Right renal cortex interstitium (tissue), 3 donors: ENCODE data around the gene FAM81B. TPM values are rescaled to one million over a fixed set of nuclear protein-coding genes. Genes with fewer than 3 reads are reported as not detected.
A peak's percentile ranks its signal among the peaks of the same experiment; 100 is the strongest.
"Not testable (repeated sequence)": the region's sequence is repeated elsewhere in the genome, so short reads cannot be mapped to it uniquely, and the experiment has no call there.

Source experiments
- DNase-seq, 3 donors: peaks; one replicate each; pipeline ENCODE4 v3.0.0-alpha.2; 2013; ENCODE audit warnings: low read depth in 3 of 3, low spot score in 2 of 3
- polyA plus RNA-seq, 3 donors: library from polyadenylated mRNA; unstranded; fragments of 120-200 nt; gene quantifications; one replicate each; pipeline ENCODE4 v1.2.1, GENCODE V29; 2013; ENCODE audit not compliant: insufficient read length in 3 of 3

FAM81B gene, protein sequence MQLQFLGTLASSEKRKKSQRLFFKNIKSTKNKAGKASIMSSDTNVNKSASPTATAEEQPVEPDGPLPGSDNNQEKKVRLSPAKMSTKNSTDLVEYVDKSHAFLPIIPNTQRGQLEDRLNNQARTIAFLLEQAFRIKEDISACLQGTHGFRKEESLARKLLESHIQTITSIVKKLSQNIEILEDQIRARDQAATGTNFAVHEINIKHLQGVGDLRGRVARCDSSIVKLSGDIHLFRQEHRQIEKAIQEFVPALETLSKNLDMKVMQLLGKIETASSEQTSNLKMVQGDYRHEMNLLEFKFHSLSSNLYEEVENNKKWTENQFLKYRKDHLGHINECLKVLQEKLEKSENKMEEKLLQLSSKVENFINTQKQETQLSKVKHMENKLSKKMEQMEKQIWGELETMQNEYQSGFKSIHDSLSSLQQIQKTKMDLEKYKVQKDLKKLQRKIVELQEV
- polyA plus RNA-seq: 1 to 10 TPM; 6.2 to 7.4 (median 6.2) TPM

DNA sequence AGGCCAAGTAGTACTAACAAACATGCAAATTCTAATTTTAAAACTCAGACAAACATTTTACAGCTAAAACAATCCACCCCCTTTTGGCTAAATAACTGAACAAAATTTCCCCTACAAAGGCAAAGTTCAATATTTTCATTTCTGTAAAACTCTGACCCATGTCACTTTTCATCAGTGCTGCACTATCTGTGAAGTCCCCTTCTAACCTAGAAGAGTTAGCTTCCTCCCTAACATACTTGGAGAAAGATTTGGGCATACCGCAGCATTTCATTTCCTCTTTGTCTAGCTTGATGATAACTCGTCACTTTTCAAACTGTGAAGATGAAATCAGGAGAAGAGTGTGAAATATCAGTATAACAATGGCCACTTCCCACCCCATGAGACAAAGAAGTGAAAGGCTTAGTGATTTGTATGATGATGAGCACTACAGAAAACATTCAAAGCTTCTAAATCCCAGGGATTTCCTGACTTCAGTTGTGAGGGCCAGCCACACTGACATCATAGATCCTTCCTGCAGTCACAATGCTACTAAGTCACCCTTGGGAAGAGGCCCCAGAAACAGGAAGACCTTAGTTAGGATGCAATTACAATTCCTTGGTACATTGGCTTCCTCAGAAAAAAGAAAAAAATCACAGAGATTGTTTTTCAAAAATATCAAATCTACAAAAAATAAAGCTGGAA lies at the start of gene FAM81B:
TSS of gene FAM81B (plus strand) at position 555 of the 681 bp plus-strand sequence. CDS start at position 579, 24 bp downstream.
- no peak for DNase-seq

DNA sequence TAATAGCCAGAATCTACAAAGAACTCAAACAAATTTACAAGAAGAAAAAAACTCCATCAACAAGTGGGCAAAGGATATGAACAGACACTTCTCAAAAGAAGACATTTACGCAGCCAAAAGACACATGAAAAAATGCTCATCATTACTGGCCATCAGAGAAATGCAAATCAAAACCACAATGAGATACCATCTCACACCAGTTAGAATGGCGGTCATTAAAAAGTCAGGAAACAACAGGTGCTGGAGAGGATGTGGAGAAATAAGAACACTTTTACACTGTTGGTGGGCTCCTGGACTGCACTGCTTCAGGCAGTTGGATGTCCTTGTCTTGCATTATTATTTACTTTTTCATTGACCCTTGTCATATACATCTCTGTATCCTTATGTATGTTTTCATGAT lies 49.7 kb upstream of the FAM81B start:
- not testable (repeated sequence) for DNase-seq

DNA sequence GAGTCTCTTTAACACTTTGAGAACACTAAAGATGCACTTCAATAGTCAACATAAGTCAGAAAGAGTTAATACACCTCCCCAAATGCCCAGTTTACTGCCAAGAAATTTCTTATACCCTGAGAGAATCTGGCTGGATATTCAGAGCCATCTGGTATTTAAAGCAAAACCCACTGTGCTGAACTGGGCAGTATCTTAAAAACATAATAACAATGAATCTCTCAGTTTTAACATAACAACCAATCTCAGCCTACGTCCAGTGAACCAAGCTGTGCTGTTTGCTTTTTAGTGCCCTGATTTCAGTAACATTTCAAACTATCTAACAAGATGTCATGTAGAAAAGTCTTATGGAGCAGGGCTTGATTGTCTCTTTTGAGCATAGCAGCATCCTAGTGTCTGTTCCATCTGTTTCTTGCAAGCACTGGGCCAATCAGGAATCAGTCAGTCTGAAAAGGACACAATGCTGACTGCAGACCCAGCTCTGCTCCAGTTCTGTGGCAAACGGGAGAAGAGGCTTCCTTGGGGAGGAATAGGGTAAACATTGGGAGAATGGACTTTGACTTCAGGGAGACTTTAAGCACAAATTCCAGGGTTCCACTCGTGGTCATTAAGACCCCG lies 43.6 kb upstream of the FAM81B start:
- DNase-seq: no peak

DNA sequence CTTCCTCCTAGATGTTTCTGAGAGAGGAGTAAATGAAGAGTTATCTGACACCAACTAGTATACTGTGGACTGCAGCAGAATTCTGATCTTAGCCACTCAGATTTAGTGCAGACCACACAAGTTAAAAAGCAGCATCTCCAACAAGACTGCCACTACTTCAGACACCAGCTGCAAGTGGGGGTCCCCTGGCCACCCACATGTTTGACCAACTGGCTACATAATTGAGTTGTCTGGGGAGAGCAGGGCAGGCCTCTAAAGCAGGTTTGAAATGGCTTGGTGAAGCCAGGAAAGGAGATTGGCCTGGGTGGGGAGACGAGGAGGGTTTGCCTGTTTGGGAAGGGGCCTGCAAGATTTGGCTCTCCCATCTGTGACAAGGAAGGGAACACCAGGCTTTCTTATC lies 40.5 kb upstream of the FAM81B start:
- DNase-seq: no peak

DNA sequence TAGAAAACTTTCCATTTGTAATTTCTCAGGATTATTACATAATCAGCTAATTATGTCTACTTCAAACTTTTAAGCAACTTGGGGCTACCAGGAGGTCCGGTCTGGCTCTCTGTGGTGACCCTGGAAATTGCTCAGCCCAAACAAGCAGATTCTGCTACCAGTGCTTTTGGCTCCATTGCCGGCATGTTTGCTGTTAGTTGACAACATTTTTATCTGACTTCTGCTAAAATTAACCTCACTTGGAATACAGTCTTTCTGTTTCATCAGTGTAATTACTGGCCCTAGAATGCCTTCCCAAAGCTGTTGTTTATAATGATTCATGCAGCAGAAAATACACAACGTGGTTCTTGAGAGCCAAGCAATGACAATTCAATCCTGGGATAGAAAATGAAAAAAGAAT lies 38.5 kb upstream of the FAM81B start:
- no peak for DNase-seq

DNA sequence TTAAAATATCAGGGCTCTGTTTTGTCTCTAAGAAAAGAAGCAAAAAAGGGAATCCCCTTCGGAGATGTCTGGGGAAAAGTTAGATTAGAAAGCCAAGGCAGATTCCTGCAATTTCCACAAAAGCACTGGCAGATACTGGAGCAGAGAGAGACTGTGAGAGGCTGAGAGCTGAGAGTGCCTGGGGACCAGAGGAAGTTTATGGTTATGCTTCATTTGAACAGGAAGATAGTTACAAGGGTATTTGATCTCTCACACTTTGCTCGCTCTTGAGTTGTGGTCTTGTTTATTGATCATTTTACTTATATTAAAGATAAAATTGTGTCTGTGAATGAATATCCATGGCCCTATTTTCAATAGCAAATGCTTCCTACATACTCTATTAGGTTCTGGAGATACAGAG lies 32.8 kb upstream of the FAM81B start:
- no peak for DNase-seq

DNA sequence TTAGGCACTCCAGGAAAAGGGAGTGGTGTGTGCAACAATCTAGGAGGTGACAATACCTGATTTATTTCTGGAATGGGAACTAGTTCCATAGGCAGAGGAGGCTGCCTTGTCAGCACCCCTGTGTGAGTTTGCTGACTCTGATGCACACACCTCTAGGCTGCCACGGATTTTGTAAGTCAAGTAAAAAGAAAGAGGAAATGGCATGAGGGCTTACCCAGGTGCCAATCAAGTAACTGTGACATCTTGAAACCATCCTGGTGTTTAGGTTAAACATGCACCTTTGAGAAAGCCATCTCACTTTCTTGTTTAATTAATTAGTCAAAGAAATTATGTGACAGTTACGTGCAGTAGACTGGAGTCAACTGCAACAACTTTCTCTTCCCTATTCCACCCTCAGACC lies 32.3 kb upstream of the FAM81B start:
- no peak for DNase-seq

DNA sequence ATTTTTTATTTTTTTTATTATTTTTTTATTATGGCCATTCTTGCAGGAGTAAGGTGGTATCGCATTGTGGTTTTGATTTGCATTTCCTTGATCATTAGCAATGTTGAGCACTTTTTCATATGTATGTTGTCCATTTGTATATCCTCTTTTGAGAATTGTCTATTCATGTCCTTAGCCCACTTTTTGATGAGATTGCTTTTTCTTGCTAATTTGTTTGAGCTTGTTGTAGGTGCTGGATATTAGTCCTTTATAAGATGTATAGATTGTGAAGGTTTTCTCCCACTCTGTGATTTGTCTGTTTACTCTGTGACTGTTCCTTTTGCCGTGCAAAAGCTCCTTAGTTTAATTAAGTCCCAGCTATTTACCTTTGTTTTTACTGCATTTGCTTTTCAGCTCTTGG lies 30.5 kb upstream of the FAM81B start:
- not testable (repeated sequence) for DNase-seq

DNA sequence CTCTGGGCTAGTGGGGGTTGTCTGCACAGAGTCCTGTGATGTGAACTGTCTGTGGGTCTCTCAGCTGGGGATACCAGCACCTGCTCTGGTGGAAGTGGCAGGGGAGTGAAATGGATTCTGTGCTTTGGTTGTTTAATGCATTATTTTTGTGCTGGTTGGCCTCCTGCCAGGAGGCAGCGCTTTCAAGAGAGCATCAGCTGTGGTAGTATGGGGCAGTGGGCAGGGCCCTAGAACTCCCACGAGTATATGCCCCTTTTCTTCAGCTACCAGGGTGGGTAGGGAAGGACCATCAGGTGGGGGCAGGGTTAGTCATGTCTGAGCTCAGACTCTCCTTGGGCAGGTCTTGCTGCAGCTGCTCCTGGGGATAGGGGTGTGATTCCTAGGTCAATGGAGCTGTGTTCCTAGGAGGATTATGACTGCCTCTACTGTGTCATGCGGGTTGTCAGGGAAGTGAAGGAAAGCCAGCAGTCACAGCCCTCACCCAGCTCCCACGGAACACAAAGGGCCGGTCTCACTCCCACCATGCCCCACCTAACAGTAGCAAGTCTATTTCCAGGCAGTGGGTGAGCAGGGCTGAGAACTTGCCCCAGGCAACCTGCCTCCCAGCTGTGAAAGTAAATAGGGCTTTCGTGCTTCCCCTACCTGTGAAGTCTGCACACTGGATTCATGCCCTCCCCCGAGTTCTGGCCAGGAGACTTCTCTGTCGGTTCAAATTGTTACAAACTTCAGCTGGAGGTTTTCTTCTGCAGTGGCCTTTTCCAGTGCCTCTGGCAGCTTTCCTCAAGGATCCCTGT lies 25.7 kb upstream of the FAM81B start:
- no peak for DNase-seq

DNA sequence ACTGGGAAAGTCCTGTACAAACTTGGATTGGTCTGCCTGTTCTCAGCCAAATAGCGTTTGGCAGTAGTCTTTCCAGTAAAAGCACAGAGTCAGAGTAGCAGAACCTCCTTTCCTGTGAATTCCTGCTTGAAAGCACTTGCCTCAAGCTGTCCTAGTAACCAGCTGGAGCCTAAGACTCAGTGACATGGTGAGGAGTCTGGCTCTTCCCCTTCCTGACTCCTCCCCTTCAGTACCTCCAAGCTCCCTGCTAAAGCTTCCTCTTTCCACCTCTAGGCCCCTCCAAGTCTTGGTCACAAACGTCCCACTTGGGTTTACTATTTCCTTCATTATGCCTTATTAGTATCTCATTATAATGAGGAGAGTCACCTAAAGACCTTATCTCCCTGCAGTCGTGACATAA lies 21.4 kb upstream of the FAM81B start:
- no peak for DNase-seq

DNA sequence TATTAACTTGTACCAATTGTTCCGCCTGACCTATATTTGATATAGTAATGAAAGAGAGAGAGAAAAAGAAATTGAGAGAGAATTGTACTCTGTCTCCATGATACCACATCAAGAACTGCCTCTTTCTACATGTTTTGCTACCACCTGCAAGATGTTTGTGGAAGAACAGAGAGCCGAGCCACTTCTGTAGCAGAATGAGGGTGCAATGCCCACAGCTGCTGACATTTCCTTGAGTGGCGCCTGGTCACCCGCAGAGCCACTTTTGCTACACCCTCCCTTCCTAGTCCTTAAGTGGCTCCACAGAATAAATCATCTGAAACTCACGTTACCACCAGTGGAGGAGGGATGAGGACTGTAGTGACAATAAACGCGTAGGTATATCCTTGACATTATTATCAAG lies 17.1 kb upstream of the FAM81B start:
- no peak for DNase-seq

DNA sequence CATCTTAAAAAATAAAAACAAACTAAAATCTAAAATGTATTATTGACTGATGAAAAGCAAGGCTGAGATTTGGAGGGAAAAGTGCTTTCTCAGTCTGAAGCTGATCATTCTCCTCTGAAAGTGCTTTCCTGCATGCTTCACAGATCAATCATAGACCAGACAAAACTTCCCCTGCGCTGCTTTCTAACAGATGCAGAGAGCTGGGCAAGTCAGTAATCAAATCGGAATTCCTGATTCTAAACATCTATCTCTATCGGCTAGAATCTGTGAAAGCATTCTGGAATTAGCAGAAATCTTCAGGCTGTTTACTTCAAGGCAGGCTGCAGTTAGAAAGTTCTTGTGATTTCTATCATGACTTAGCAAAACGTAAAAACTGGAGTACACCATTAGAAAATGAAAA lies 15.6 kb upstream of the FAM81B start:
- DNase-seq: no peak

DNA sequence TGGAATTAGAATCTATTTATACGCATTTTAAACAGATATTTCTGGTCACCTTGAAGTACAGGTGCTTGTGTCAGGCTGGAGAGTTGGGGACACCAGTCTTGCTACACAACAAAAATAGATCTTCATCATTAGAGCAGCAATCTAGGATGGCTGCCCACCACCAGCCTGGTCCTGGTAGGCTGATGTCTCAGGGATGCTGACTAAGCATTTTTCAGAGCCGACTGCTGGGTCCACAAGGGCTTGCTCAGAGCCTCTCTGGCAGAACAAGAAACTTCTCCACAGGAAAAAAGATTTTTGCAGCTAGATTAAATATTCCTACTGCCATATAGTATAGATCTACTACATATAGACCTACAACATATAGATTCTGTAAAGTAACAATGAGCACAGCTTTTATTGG lies 12.0 kb upstream of the FAM81B start:
- no peak for DNase-seq

DNA sequence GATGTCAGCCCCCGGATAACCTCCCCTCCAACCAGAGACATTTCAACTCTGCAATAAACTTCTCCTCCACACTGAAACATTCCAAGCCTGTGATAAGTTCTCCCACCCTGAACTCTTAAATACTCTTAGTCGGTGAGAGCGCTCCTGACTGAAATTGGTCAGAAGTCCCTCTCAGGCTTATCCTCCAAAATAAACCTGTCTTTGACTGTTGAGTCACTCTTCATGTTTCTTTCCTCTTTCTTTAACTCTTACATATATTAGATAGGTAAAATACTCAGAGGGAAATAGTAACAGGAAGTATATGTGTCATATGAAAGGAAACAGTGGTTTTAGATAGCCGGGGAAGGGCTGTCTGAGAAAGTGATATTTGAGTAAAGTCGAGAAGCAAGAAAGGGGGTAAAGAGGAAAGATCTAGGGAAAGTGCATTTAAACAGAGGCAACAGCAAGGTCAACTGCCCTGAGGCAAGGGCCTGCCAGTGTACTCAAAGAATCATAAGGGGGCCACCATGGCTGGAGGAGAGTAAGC lies 11.0 kb upstream of the FAM81B start:
- DNase-seq: no peak

DNA sequence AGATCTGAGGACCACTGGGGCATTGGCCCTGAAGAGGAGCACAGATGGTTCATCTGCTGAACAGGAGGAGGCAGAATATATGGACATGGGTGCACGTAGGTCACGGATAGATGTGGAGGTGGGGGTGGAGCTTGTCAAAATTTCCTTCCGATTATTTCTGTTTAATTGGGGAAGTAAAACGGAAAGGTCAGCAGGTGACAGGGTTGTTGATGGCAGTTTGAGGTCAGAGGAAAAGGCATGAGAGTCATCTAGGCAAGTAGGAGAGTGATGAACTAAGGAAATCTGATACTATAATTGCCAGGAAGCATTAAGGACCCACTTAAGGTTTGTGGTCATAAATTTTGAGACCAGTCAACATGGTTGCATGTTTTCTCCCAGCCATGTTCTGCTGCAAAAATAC lies 8.4 kb upstream of the FAM81B start:
- DNase-seq: no peak

DNA sequence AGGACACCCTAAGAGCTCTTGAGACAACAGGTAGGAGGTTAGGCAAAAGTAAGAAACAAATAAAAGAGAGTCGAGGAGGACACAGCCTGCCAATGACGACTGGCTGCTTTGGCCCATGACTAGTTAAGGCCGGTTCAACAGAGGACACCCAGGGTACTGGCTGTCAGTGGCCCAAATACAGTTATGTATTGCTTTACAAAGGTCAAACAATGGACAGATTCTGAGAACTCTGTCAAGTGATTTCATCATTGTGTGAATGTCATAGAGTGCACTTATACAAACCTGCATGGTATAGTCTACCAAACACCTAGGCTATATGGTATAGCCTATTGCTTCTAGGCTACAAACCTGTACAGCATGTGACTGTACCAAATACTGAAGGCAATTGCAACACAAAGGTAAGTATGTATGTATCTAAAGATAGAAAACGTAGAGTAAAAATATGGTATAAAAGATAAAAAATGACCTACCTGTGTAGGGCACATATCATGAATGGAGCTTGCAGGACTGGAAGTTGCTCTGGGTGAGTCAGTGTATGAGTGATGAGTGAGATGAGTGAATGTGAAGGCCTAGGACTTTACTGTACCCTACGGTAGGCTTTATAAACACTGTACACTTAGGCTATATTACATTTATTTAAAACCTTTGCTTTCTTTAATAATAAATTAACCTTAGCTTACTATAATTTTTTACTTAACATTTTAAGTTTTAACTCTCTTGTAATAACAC lies 6.5 kb upstream of the FAM81B start:
- no peak for DNase-seq

DNA sequence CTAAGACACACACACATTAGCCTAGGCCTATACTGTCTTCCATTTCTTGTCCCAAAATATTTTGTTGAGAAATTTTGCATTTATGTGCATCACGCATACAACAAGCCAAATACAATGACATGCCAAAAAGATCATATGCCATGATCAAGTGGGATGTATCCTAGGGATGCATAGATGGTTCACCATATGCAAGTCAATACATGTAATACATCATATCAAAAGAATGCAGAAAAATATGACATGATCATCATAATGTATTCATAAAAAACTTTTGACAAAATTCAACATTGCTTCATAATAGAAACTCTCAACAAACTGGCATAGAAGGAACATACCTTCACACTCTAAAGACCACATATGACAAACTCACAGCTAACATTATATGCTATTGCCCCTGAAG lies 5.8 kb upstream of the FAM81B start:
- no peak for DNase-seq

DNA sequence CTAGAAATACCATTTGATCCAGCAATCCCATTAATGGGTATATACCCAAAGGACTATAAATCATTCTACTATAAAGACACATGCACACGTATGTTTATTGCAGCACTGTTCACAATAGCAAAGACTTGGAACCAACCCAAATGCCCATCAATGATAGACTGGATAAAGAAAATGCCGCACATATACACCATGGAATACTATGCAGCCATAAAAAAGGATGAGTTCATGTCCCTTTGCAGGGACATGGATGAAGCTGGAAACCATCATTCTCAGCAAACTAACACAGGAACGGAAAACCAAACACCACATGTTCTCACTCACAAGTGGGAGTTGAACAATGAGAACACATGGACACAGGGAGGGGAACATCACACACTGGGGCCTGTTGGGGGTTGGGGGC lies 799 bp downstream of the FAM81B start:
- not testable (repeated sequence) for DNase-seq

DNA sequence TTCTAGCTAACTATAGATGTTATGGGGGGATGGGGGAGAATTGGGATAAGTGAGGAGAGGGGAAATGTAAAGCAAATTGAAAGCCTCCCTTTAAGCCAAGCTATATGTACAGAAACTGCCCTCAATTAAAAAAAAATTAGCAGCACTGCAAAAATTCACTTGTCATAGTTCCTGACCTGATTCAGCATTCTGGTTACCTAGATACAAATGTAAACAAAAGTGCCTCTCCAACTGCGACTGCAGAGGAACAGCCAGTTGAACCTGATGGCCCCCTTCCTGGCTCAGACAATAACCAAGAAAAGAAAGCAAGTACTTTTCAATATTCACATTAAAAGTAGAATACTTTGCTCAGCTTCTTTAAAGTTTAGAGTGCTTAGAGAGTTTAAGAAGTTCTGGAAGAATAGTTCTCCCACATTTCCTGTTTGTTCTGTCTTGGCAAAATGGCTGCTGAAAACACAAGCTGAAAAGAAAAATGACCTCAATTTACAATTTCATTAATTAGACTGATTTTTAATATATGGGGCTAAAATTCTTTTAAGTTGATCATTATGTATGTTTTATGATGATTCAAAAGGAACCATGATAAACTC lies 1.5 kb downstream of the FAM81B start:
- DNase-seq: peak in 1 of 3 donors; percentile 29

DNA sequence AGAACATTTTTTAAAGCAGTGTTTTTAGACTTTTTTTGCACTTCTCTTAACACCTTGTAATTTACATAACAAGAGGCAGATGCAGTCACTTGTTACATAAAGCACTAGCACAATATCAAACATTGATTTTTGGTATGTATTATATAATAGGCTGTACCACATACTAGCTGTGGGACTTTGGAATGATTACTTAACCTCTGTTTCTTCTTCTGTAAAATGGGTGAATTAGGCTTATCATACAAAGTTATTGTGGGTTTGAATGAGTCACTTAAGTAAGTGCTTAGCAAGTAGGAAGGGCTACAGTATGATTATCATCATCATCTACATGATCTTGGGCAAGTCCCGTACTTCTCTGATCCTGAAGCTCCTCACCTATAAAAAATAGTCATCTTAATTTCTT lies 2.1 kb downstream of the FAM81B start:
- no peak for DNase-seq
